Mesenchymal stem cell (in vitro differentiated cells and primary cell): Measurements from ENCODE around the gene SMTNL1.
A peak's percentile ranks its signal among the peaks of the same experiment; 100 is the strongest.

Source experiments
- DNase-seq: peaks from one replicate; pipeline ENCODE4 v3.0.0-alpha.2; 2013
- H2AFZ ChIP-seq: one replicate; pipeline ENCODE4 v1.6.1; 2013; ENCODE audit warnings: low read depth, mild to moderate bottlenecking, control low read depth, inconsistent platforms, low read length, moderate library complexity
- H2AK5ac ChIP-seq: 2 replicates; pipeline ENCODE4 v1.6.1; 2013; ENCODE audit warnings: low read length, moderate library complexity, mild to moderate bottlenecking, inconsistent platforms; ENCODE audit not compliant: severe bottlenecking
- H2BK120ac ChIP-seq: one replicate; pipeline ENCODE4 v1.6.1; 2013; ENCODE audit warnings: low read depth, mild to moderate bottlenecking, inconsistent platforms, low read length, moderate library complexity
- H2BK12ac ChIP-seq, 2 experiments: one replicate each; pipeline ENCODE4 v1.6.1; 2013; ENCODE audit warnings: inconsistent platforms in 2 of 2, low read length in 2 of 2, mild to moderate bottlenecking in 2 of 2, moderate library complexity in 2 of 2, control low read depth in 1 of 2
- H2BK15ac ChIP-seq: one replicate; pipeline ENCODE4 v1.6.1; 2013; ENCODE audit warnings: mild to moderate bottlenecking, low read depth, inconsistent platforms; ENCODE audit not compliant: poor library complexity, severe bottlenecking
- H2BK5ac ChIP-seq: 2 replicates; pipeline ENCODE4 v1.6.1; 2013; ENCODE audit warnings: low read depth, mild to moderate bottlenecking, low read length, control low read depth, inconsistent platforms; ENCODE audit not compliant: poor library complexity, severe bottlenecking
- H3K14ac ChIP-seq, 2 experiments: one replicate each; pipeline ENCODE4 v1.6.1; 2013; ENCODE audit warnings: inconsistent platforms in 2 of 2, low read length in 2 of 2, control low read depth in 1 of 2, mild to moderate bottlenecking in 1 of 2, moderate library complexity in 1 of 2
- H3K18ac ChIP-seq, 2 experiments: one replicate each; pipeline ENCODE4 v1.6.1; 2013; ENCODE audit warnings: inconsistent platforms in 2 of 2, low read length in 2 of 2, control low read depth in 1 of 2, low read depth in 1 of 2, mild to moderate bottlenecking in 1 of 2
- H3K23ac ChIP-seq, 2 experiments: one replicate each; pipeline ENCODE4 v1.6.1; 2013; ENCODE audit warnings: inconsistent platforms in 2 of 2, low read length in 2 of 2, mild to moderate bottlenecking in 2 of 2, moderate library complexity in 2 of 2, control low read depth in 1 of 2
- H3K27ac ChIP-seq: 2 replicates; pipeline ENCODE4 v1.5.1; 2013; ENCODE audit warnings: mild to moderate bottlenecking, moderate library complexity, low read length, control low read depth, inconsistent platforms; ENCODE audit not compliant: poor library complexity, severe bottlenecking
- H3K27me3 ChIP-seq, 2 experiments: 2 replicates each; pipeline versions ENCODE4 v1.6.1 to v1.7.0; 2013; ENCODE audit warnings: low read length in 2 of 2, mild to moderate bottlenecking in 2 of 2, moderate library complexity in 2 of 2, control low read depth in 1 of 2, inconsistent platforms in 1 of 2; ENCODE audit not compliant: control insufficient read depth in 1 of 2, insufficient read depth in 1 of 2
- H3K36me3 ChIP-seq, 2 experiments: 2 replicates each; pipeline versions ENCODE4 v1.6.1 to v1.7.0; 2013; ENCODE audit warnings: low read length in 2 of 2, control low read depth in 1 of 2, inconsistent platforms in 1 of 2, low read depth in 1 of 2, mild to moderate bottlenecking in 1 of 2; ENCODE audit not compliant: insufficient read depth in 2 of 2, control insufficient read depth in 1 of 2
- H3K4ac ChIP-seq, 2 experiments: one replicate each; pipeline ENCODE4 v1.6.1; 2013; ENCODE audit warnings: inconsistent platforms in 2 of 2, low read length in 2 of 2, mild to moderate bottlenecking in 2 of 2, moderate library complexity in 2 of 2, control low read depth in 1 of 2, low read depth in 1 of 2
- H3K4me1 ChIP-seq: 2 replicates; pipeline ENCODE4 v1.6.1; 2013; ENCODE audit warnings: low read depth, low read length, control low read depth; ENCODE audit not compliant: control insufficient read depth, insufficient read depth
- H3K4me2 ChIP-seq: 2 replicates; pipeline ENCODE4 v1.6.1; 2013; ENCODE audit warnings: low read length, mild to moderate bottlenecking, inconsistent platforms; ENCODE audit not compliant: poor library complexity, severe bottlenecking
- H3K4me3 ChIP-seq, 2 experiments: 2 replicates each; pipeline versions ENCODE4 v1.5.1 to v1.7.0; 2013; ENCODE audit warnings: low read length in 2 of 2, mild to moderate bottlenecking in 2 of 2, control low read depth in 1 of 2, low read depth in 1 of 2; ENCODE audit not compliant: insufficient read depth in 1 of 2
- H3K79me1 ChIP-seq: replicated peaks from 2 replicates; pipeline ENCODE4 v1.6.1; 2013; ENCODE audit warnings: mild to moderate bottlenecking, control low read depth, low read length, inconsistent platforms; ENCODE audit not compliant: poor library complexity, severe bottlenecking
- H3K9ac ChIP-seq: 2 replicates; pipeline ENCODE4 v1.7.0; 2013; ENCODE audit warnings: mild to moderate bottlenecking, low read length, moderate library complexity
- H3K9me3 ChIP-seq: 2 replicates; pipeline ENCODE4 v1.7.0; 2013; ENCODE audit warnings: mild to moderate bottlenecking, low read length; ENCODE audit not compliant: control insufficient read depth
- H4K8ac ChIP-seq: one replicate; pipeline ENCODE4 v1.6.1; 2013; ENCODE audit warnings: inconsistent platforms, mild to moderate bottlenecking, low read length, moderate library complexity
- H4K91ac ChIP-seq: one replicate; pipeline ENCODE4 v1.6.1; 2013; ENCODE audit warnings: mild to moderate bottlenecking, low read length, inconsistent platforms
- WGBS: methylation state at CpG from one replicate; pipeline ENCODE4 v1.1.7; 2013; ENCODE audit warnings: mixed read lengths; 5-methylcytosine and 5-hydroxymethylcytosine counted together

The SMTNL1 gene

GRCh38 chr11:57500515-57500914 is 36.9 kb upstream of the SMTNL1 start:
- Histone ChIP-seq H3K4me1 (peaks cover 5% of the 10 kb centered on the region), H3K27ac (no peak overlapping the region), H3K4ac (no peak overlapping the region), H3K4me2 (no peak overlapping the region), H3K9ac (no peak overlapping the region), H3K23ac (no peak overlapping the region), H2BK15ac (no peak overlapping the region), H3K18ac (no peak overlapping the region), H3K9me3 (no peaks in the 10 kb centered on the region), H2BK5ac (no peak overlapping the region), H4K91ac (peak overlapping the region; percentile 28), H3K36me3 (peaks cover 0 to 31% of the 10 kb centered on the region in 2 experiments), H3K14ac (no peak overlapping the region), H2BK120ac (no peak overlapping the region), H2BK12ac (no peak overlapping the region), H2AFZ (no peak overlapping the region), H3K79me1 (peaks cover 2% of the 10 kb centered on the region), H3K4me3 (no peak overlapping the region), H2AK5ac (no peak overlapping the region), H3K27me3 (no peaks in the 10 kb centered on the region), H4K8ac (no peak overlapping the region)
- WGBS, result 88% methylated on average over 8 of the region's 8 CpGs
- DNase-seq, result no peak

DNA sequence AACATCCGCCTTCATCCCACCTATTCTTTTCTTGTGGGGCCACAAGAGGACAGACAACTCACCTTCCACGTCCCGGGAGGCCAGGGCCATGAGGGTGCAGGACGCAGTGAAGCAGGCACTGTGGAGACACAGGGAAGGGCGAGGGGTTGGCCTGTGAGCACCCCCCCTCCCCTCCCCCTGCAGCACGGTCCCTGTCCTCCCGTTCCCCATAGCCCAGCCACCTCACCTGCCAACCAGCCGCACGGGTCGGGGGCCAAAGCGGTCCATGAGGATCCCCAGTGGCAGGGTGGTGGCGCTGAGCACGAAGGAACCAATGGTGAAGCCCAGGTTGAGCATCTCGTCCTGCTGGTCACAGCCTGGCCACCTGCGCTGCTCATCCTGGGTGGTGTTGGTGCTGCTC is 36.5 kb upstream of the SMTNL1 start:
- H3K4me3 ChIP-seq, result no peak overlapping the region
- WGBS, result 97% methylated on average over 13 of the region's 15 CpGs
- no peak overlapping the region for H3K18ac ChIP-seq

DNA sequence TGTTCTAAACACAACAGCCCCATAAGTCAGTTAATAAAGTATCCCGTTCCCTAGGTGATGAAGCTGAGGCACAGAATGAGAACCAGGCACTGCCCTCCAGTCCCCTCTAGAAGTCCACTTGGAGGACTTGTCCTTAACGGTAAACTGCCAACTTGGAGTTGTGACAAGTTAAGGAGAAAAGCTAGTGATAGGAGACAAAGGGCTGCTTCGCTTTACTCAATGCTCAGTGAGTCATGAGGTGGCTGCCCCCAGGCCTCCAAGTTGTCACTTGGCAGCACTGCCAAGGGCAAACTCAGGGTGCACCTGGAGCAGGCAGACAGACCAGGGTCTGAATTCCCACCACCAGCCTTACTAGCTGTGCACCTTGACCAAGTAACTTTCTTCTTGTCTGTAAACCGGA is 35.4 kb upstream of the SMTNL1 start:
- Histone ChIP-seq H3K9me3 (no peaks in the 10 kb centered on the region), H3K4me3 (no peak overlapping the region), H3K27ac (no peak overlapping the region), H2BK5ac (no peak overlapping the region), H3K9ac (no peak overlapping the region), H3K4ac (no peak overlapping the region), H3K23ac (no peak overlapping the region), H2AFZ (no peak overlapping the region), H3K79me1 (peaks cover 2% of the 10 kb centered on the region), H4K91ac (no peak overlapping the region), H2BK12ac (no peak overlapping the region), H3K36me3 (peaks cover 0 to 28% of the 10 kb centered on the region in 2 experiments), H3K27me3 (no peaks in the 10 kb centered on the region), H3K4me2 (no peak overlapping the region), H3K14ac (no peak overlapping the region), H2BK15ac (no peak overlapping the region), H3K4me1 (peaks cover 5% of the 10 kb centered on the region), H3K18ac (no peak overlapping the region), H2AK5ac (no peak overlapping the region), H4K8ac (no peak overlapping the region), H2BK120ac (no peak overlapping the region)
- WGBS, result 90% methylated on average over 4 of the region's 4 CpGs
- DNase-seq, result no peak

More for the DNA sequence above, 36.5 kb upstream of the SMTNL1 start:
- no peak overlapping the region for H2AFZ ChIP-seq
- H3K4ac ChIP-seq, result no peak overlapping the region
- peaks cover 2% of the 10 kb centered on the region for H3K79me1 ChIP-seq
- H3K27ac ChIP-seq, result no peak overlapping the region
- H3K4me2 ChIP-seq, result no peak overlapping the region
- no peaks in the 10 kb centered on the region for H3K9me3 ChIP-seq
- H2BK12ac ChIP-seq, result no peak overlapping the region
- H2BK15ac ChIP-seq, result no peak overlapping the region
- no peak for DNase-seq
- H3K27me3 ChIP-seq, result no peaks in the 10 kb centered on the region
- no peak overlapping the region for H3K9ac ChIP-seq
- peak overlapping the region; percentile 10 for H4K91ac ChIP-seq
- H2BK120ac ChIP-seq, result no peak overlapping the region
- no peak overlapping the region for H2BK5ac ChIP-seq
- no peak overlapping the region for H3K23ac ChIP-seq
- H2AK5ac ChIP-seq, result no peak overlapping the region
- H3K4me1 ChIP-seq, result peaks cover 5% of the 10 kb centered on the region
- no peak overlapping the region for H4K8ac ChIP-seq
- no peak overlapping the region for H3K14ac ChIP-seq
- peaks cover 0 to 27% of the 10 kb centered on the region in 2 experiments for H3K36me3 ChIP-seq

- Histone ChIP-seq H2AFZ (no peak overlapping the region), H3K23ac (peak overlapping the region in 1 of 2 experiments; percentile 37), H3K4me1 (peaks cover 5% of the 10 kb centered on the region), H3K9ac (no peak overlapping the region), H3K79me1 (peaks cover 2% of the 10 kb centered on the region), H2BK5ac (no peak overlapping the region), H3K27me3 (no peaks in the 10 kb centered on the region), H3K4me3 (no peak overlapping the region), H2AK5ac (no peak overlapping the region), H3K9me3 (no peaks in the 10 kb centered on the region), H3K36me3 (peaks cover 0 to 23% of the 10 kb centered on the region in 2 experiments), H2BK15ac (no peak overlapping the region), H3K27ac (no peak overlapping the region), H2BK120ac (no peak overlapping the region), H3K4me2 (no peak overlapping the region), H4K91ac (no peak overlapping the region), H3K14ac (no peak overlapping the region), H4K8ac (no peak overlapping the region), H2BK12ac (no peak overlapping the region), H3K4ac (no peak overlapping the region), H3K18ac (no peak overlapping the region)
- 97% methylated on average over 3 of the region's 3 CpGs for WGBS
- no peak for DNase-seq
Measured at GRCh38 chr11:57502376-57502775, 35.0 kb upstream of the SMTNL1 start.
